Bronchus fibroblast of lung (primary cell): ENCODE measurements around the gene SLC25A12. TPM values are rescaled to one million over a fixed set of nuclear protein-coding genes. Genes with fewer than 3 reads are reported as not detected.

Experiments used
- total RNA-seq: library from RNA; depleted of rRNA; stranded (reverse); fragments of >200 nt; gene quantifications from 2 replicates; pipeline ENCODE4 v1.2.3, GENCODE V29; 2015

The SLC25A12 gene, protein sequence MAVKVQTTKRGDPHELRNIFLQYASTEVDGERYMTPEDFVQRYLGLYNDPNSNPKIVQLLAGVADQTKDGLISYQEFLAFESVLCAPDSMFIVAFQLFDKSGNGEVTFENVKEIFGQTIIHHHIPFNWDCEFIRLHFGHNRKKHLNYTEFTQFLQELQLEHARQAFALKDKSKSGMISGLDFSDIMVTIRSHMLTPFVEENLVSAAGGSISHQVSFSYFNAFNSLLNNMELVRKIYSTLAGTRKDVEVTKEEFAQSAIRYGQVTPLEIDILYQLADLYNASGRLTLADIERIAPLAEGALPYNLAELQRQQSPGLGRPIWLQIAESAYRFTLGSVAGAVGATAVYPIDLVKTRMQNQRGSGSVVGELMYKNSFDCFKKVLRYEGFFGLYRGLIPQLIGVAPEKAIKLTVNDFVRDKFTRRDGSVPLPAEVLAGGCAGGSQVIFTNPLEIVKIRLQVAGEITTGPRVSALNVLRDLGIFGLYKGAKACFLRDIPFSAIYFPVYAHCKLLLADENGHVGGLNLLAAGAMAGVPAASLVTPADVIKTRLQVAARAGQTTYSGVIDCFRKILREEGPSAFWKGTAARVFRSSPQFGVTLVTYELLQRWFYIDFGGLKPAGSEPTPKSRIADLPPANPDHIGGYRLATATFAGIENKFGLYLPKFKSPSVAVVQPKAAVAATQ
- 12.8 and 12.9 TPM in 2 replicates for total RNA-seq

GRCh38 chr2:171893824-171894611 lies at the start of gene SLC25A12:
SLC25A12 (minus strand) TSS chr2:171894244; CDS start chr2:171894214, 30 bp downstream.

DNA sequence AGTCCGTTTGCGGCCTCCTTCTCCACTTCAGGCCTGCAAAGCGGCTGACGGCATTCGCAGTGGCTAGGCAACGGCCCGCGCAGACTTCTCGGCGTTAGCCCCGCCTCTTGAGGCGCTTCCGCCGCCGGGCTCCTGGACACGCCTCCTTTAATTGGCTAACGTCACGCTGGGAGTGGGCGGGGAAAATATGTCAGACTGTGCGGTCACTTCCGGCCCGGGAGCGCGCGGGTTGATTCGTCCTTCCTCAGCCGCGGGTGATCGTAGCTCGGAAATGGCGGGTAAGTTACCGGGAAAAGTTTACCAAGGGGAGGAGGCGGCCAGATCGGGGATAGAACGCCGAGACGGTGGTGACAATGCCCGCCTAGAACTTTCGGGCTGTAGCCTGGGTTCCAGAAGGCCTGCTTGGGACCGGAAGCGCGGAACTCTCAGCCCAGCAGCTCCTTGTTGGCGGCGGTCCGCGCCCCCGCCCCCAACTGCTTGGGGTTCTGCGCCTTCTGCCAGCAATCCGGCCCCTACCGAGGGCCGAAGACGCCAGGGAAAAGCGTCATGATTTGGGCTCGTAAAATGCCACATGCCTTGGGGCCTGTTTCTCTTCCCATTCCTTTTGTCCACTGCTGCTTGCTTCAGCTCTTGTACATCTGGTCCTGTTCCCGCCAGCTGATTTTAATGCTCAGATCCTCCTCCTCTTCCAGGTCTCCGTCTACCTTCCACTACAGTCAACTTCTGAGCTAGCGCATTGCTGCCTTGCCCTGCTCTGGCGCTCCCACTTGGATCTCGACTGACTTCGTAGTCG lies 28.4 kb upstream of the SLC25A12 start, which contains the start of gene HAT1:
HAT1 (plus strand) TSS at position 232 of the 793 bp plus-strand sequence; CDS start at position 272, 40 bp downstream.

Other genes starting within 250 kb of the SLC25A12 start
- 99.0 and 103 TPM in 2 replicates for gene DYNC1I2, start 206.8 kb downstream of the SLC25A12 start, total RNA-seq
- gene HAT1, start 28.2 kb upstream of the SLC25A12 start, total RNA-seq: 45.6 and 50.6 TPM in 2 replicates
- 4.9 and 7.4 TPM in 2 replicates for gene METAP1D, start 105.7 kb upstream of the SLC25A12 start, total RNA-seq
- gene DLX1, start 191.3 kb upstream of the SLC25A12 start, total RNA-seq: not detected in 2 replicates
- gene DLX2, start 208.7 kb upstream of the SLC25A12 start, total RNA-seq: 0.15 TPM in 1 of 2 replicates, not detected in the other